Ishikawa (cell line): ENCODE results near the gene OVOL1.

ENCODE experiments used
- CEBPB ChIP-seq: IDR thresholded peaks from 2 replicates; pipeline ENCODE4 v1.6.1; 2012
- CREB1 ChIP-seq: IDR thresholded peaks from 2 replicates; pipeline ENCODE4 v1.6.1; 2012; ENCODE audit warnings: low read depth
- EGR1 ChIP-seq: IDR thresholded peaks from 2 replicates; pipeline ENCODE4 v1.6.1; 2012
- EP300 ChIP-seq: IDR thresholded peaks from 2 replicates; pipeline ENCODE4 v1.6.1; 2012; ENCODE audit warnings: borderline replicate concordance
- FOXM1 ChIP-seq: IDR thresholded peaks from 2 replicates; pipeline ENCODE4 v1.6.1; 2012; ENCODE audit warnings: low read depth, borderline replicate concordance
- NFIC ChIP-seq: IDR thresholded peaks from 2 replicates; pipeline ENCODE4 v1.6.1; 2012
- RAD21 ChIP-seq: IDR thresholded peaks from 2 replicates; pipeline ENCODE4 v1.6.1; 2012; ENCODE audit warnings: low read depth
- TAF1 ChIP-seq: IDR thresholded peaks from 2 replicates; pipeline ENCODE4 v1.6.1; 2012; ENCODE audit warnings: low read depth, mild to moderate bottlenecking
- TCF12 ChIP-seq: IDR thresholded peaks from 2 replicates; pipeline ENCODE4 v1.6.1; 2012; ENCODE audit warnings: low read depth
- TEAD4 ChIP-seq: IDR thresholded peaks from 2 replicates; pipeline ENCODE4 v1.6.1; 2012
- YY1 ChIP-seq: IDR thresholded peaks from 2 replicates; pipeline ENCODE4 v1.6.1; 2012; ENCODE audit warnings: low read depth
- ZBTB7A ChIP-seq: IDR thresholded peaks from 2 replicates; pipeline ENCODE4 v1.6.1; 2012; ENCODE audit warnings: low read depth
- TF ChIP-seq, protein P1 (sequence below): IDR thresholded peaks from 2 replicates; pipeline ENCODE4 v1.6.1; 2012
- TF ChIP-seq, protein P2 (sequence below): IDR thresholded peaks from 2 replicates; pipeline ENCODE4 v1.6.1; 2012
- TF ChIP-seq, protein P3 (sequence below): IDR thresholded peaks from 2 replicates; pipeline ENCODE4 v1.6.1; 2012; ENCODE audit warnings: low read depth, mild to moderate bottlenecking

OVOL1 gene

DNA sequence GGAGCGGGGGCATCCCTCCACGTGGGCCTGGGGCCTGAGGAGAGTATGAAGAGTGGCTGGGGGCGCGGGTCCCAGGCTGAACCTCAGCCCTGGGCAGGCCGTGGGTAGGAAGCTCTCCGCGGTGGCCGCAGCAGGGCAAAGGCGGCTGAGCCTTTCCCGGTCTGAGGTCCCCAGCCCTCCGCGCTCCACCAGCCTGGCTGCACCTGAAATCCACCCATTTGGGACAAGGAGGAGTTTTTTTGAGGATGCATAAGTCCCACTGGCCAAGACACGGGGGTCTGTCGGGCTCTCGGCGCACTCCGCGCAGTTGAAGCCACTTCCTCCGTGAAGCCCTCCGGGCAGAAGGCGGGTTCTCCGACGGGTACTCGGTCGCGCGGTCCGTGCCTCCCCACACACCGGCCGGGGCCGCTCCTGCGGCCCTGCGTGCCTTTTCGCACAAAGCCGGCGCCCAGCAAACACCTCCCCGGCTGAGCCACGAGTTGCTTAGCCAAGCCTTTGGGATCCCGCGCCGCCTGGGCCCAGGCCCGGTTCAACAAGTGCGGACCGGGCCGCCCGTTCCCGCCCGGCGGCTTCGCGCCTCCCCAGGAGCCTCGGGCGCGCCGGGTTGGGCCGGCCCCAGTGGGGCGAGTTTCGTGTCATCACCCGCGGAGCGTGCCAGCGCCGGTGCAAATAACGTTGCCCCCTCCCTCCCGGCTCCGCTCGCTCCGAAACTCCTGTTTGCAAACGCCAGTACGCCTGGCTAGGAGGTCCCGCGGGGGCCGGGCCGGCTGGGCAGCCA, 666 bp upstream of the OVOL1 start:
- TF ChIP-seq EGR1 (no peak), EP300 (0 out of 2 replicates have a peak, but pooled peaks have one; percentile 3), TEAD4 (no peak), CEBPB (no peak), RAD21 (no peak)
- TF ChIP-seq, protein P1, sequence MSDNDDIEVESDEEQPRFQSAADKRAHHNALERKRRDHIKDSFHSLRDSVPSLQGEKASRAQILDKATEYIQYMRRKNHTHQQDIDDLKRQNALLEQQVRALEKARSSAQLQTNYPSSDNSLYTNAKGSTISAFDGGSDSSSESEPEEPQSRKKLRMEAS: peak; percentile 42; the same call in 1 of the 2 replicates

DNA sequence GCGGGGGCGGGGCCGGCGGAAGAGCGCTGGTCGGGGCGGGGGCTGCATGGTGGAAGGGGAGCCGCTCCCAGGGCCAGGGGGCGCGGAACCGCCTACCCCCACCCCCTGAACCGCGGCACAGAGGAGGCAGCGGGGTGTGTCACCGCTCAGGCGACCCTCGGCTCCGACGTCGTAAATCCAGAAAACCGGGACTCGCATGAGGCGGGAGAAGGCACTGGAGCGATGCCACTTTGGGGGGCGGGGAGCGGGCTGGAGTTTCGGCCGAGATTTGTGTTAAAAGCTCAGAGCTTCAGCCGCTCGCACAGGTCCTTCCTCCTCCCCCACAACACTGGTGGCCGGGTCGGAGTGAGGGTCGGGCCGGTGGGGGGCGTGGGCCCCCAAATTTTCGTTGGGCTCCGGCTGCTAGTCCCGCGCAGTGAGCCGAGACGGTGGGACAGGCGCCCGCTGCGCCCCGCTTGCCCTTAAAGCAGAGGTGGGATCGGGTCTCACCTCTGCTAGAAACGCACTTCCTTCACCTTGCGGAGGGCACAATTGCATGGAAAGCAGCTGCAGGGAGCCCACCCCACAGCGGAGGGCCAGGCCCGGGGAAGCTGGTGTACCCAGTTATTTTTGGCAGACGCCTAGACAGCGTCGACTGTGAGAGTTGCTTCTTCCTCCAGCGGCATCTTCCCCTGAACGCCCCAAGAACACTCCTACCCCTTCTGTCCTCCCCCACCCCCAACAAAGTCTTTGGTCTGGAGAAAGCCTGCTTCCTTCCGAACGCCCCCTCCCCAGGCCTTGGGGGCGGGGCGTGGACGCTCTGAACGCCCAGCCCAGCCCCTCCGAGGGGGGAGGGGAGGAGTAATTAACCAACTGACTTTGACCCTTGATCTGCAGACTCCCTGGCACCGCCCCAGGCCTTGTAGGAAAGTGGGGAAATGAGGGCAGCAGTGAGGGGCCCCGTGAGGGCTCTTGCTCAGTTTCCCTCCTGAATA, 1.1 kb downstream of the OVOL1 start:
- TF ChIP-seq, protein P1: no peak
- TF ChIP-seq ZBTB7A (no peak), FOXM1 (no peak), CEBPB (no peak), EP300 (no peak), TCF12 (no peak), RAD21 (no peak), CREB1 (no peak), YY1 (no peak), NFIC (no peak), EGR1 (no peak), TAF1 (no peak)
- TF ChIP-seq, protein P2, sequence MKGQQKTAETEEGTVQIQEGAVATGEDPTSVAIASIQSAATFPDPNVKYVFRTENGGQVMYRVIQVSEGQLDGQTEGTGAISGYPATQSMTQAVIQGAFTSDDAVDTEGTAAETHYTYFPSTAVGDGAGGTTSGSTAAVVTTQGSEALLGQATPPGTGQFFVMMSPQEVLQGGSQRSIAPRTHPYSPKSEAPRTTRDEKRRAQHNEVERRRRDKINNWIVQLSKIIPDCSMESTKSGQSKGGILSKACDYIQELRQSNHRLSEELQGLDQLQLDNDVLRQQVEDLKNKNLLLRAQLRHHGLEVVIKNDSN: no peak
- TF ChIP-seq, protein P3, sequence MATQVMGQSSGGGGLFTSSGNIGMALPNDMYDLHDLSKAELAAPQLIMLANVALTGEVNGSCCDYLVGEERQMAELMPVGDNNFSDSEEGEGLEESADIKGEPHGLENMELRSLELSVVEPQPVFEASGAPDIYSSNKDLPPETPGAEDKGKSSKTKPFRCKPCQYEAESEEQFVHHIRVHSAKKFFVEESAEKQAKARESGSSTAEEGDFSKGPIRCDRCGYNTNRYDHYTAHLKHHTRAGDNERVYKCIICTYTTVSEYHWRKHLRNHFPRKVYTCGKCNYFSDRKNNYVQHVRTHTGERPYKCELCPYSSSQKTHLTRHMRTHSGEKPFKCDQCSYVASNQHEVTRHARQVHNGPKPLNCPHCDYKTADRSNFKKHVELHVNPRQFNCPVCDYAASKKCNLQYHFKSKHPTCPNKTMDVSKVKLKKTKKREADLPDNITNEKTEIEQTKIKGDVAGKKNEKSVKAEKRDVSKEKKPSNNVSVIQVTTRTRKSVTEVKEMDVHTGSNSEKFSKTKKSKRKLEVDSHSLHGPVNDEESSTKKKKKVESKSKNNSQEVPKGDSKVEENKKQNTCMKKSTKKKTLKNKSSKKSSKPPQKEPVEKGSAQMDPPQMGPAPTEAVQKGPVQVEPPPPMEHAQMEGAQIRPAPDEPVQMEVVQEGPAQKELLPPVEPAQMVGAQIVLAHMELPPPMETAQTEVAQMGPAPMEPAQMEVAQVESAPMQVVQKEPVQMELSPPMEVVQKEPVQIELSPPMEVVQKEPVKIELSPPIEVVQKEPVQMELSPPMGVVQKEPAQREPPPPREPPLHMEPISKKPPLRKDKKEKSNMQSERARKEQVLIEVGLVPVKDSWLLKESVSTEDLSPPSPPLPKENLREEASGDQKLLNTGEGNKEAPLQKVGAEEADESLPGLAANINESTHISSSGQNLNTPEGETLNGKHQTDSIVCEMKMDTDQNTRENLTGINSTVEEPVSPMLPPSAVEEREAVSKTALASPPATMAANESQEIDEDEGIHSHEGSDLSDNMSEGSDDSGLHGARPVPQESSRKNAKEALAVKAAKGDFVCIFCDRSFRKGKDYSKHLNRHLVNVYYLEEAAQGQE: no peak

DNA sequence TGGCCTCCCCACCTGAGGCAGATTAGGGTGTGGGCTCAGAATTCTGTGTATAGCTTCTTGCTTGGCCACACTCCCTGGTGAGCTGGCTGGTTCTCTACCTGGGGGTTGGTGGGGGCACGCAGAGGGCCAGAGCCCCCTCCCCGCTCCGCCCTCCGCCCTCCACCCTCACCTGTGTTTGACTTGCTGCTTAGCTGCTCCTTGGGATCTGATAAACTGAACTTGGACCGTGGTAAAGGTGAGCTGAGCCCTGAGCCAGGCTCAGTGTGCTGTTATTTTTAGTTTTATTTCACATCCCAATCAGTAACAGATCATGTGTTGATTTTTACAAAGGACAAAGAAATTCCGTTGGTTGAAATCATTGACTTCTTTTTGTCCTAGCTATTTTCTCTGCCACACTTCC, 2.0 kb downstream of the OVOL1 start:
- no peak for TF ChIP-seq TEAD4
- TF ChIP-seq EGR1: no peak
- no peak for TF ChIP-seq FOXM1
- TF ChIP-seq RAD21: no peak
- TF ChIP-seq, protein P2: no peak
- TF ChIP-seq, protein P3: no peak
- TF ChIP-seq NFIC: no peak
- no peak for TF ChIP-seq TCF12

DNA sequence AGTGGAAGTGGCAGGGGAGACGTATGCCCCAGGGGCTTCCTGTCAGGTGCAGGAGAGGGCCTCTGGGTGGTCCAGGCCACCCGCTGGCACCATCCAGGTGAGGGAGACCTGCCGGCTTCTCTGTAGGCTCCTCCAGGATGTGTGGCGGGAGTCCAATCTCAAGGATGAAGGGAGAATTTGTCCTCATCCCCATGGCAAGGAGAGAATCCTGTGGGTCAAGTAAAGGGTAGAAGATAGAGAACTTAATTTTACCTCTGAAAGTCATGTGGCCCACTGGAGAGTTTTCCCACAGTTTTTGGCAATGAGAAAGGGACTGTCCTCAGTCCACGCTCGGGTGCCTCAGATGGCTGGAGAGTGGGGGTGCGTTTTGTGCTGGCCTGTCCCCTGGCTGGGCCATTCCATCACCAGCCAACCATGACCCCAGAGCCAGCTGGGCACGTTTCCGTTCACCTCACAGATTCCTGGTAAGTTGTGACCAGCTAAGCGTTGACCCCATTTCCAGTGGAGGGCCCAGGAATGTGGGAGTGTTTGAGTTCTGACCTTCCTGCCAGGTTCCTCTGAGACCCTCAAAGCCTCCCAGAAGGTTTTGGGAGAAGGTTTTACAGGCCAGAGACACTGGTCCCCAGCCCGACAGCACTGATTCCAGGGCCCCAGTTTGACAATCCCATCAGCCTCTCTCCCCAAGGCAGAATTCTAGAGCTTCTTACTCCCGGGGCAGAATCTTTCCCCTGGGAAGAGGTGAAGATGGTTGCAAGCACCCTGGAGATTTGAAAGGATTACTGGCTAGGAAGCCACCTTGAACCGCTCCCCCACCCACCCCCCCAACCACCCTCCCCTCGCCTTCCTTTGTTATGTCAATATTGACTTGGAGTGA, 2.6 kb downstream of the OVOL1 start:
- TF ChIP-seq NFIC: 0 out of 2 replicates have a peak, but pooled peaks have one; percentile 5
- no peak for TF ChIP-seq EGR1
- no peak for TF ChIP-seq TAF1
- 0 out of 2 replicates have a peak, but pooled peaks have one; percentile 6 for TF ChIP-seq TEAD4
- TF ChIP-seq TCF12: peak; percentile 36; the same call in 1 of the 2 replicates
